ENCODE data around the gene USP21. TPM values are rescaled to one million over a fixed set of nuclear protein-coding genes. Genes with fewer than 3 reads are reported as not detected.
A peak's percentile ranks its signal among the peaks of the same experiment; 100 is the strongest.

The USP21 gene
- total and polyA plus RNA-seq, 7 experiments from 2014 or later = 15.2 to 66.0 (median 38.0) TPM

GRCh38 chr1:161162806-161163205, 3.5 kb downstream of the USP21 start:
- Mint-ChIP-seq H3K4me3 (peak overlapping the region in 3 of 10 donors; percentile 20 to 33 (median 32)), H3K27me3 (no peaks in the 10 kb centered on the region), H3K27ac (peak overlapping the region in 7 of 9 donors; percentile 13 to 99 (median 63)), H3K4me1 (peaks cover 47 to 92% (median 74%) of the 10 kb centered on the region in 7 donors), H3K36me3 (peaks cover 5 to 16% (median 13%) of the 10 kb centered on the region in 5 donors), H3K9me3 (no peaks in the 10 kb centered on the region)
- CTCF ChIA-PET = interaction anchor here (1.0 to 1.6 kb wide), 3 partner anchors 19 to 219 kb away, joined by 3 to 4 read pairs (median 3); partner anchors contain the start of gene NDUFS2
- no peak overlapping the region for H3K27ac ChIP-seq (ENCODE audit: low read depth, low read length)
- H3K4me3 ChIP-seq (ENCODE audit: low read length) = no peak overlapping the region
- no peak for ATAC-seq
- intact Hi-C loops (cut with micrococcal nuclease) = no loop called here
- H3K36me3 ChIP-seq (ENCODE audit: control insufficient read depth in 2 of 3, insufficient read depth in 3 of 3, low read length in 3 of 3) = peaks cover 0 to 54% (median 0%) of the 10 kb centered on the region in 3 experiments
- POLR2A ChIA-PET = interaction anchor here (1.6 to 2.6 kb wide), 2 partner anchors 14 to 40 kb away, joined by 7 to 9 read pairs; partner anchors contain the start of genes B4GALT3 and NDUFS2
- H3K4me1 ChIP-seq (ENCODE audit: control insufficient read depth in 2 of 2, insufficient read depth in 2 of 2, low read length in 2 of 2) = peaks cover 33 to 34% of the 10 kb centered on the region in 2 donors
- no peaks in the 10 kb centered on the region for H3K9me3 ChIP-seq (ENCODE audit: control insufficient read depth in 2 of 3, low read length in 3 of 3)
- no peaks in the 10 kb centered on the region for H3K27me3 ChIP-seq (ENCODE audit: control insufficient read depth in 2 of 2, insufficient read depth in 2 of 2, low read length in 2 of 2)
- no peak for DNase-seq

GRCh38 chr1:161163793-161164192, 4.5 kb downstream of the USP21 start:
- CTCF ChIA-PET = interaction anchor here (2.9 kb wide), 1 partner anchor 62 kb away, joined by 25 read pairs; the partner anchor contains the start of gene TOMM40L
- intact Hi-C loops (cut with micrococcal nuclease) = no loop called here
- no peak for ATAC-seq
- peaks cover 48 to 89% (median 75%) of the 10 kb centered on the region in 7 donors for H3K4me1 Mint-ChIP-seq
- no peak for DNase-seq
- Histone ChIP-seq H3K9me3 (ENCODE audit: control insufficient read depth in 2 of 3, low read length in 3 of 3) (no peaks in the 10 kb centered on the region), H3K4me1 (ENCODE audit: control insufficient read depth in 2 of 2, insufficient read depth in 2 of 2, low read length in 2 of 2) (peaks cover 32 to 33% of the 10 kb centered on the region in 2 donors), H3K27me3 (ENCODE audit: control insufficient read depth in 2 of 2, insufficient read depth in 2 of 2, low read length in 2 of 2) (no peaks in the 10 kb centered on the region), H3K4me3 (ENCODE audit: low read length) (no peak overlapping the region), H3K27ac (ENCODE audit: low read depth, low read length) (no peak overlapping the region), H3K36me3 (ENCODE audit: control insufficient read depth in 2 of 3, insufficient read depth in 3 of 3, low read length in 3 of 3) (peaks cover 0 to 46% (median 0%) of the 10 kb centered on the region in 3 experiments)
- H3K9me3 Mint-ChIP-seq = no peaks in the 10 kb centered on the region
- POLR2A ChIA-PET = interaction anchor here (1.3 to 6.5 kb wide), 5 partner anchors 17 to 62 kb away, joined by 3 to 81 read pairs (median 16); partner anchors contain the start of genes ADAMTS4, NDUFS2, NIT1 and PFDN2
- peak overlapping the region in 3 of 10 donors; percentile 12 to 38 (median 21) for H3K4me3 Mint-ChIP-seq
- H3K27me3 Mint-ChIP-seq = no peaks in the 10 kb centered on the region
- peak overlapping the region; percentile 54 to 99 (median 95) for H3K27ac Mint-ChIP-seq
- H3K36me3 Mint-ChIP-seq = peaks cover 5 to 18% (median 13%) of the 10 kb centered on the region in 5 donors

DNA sequence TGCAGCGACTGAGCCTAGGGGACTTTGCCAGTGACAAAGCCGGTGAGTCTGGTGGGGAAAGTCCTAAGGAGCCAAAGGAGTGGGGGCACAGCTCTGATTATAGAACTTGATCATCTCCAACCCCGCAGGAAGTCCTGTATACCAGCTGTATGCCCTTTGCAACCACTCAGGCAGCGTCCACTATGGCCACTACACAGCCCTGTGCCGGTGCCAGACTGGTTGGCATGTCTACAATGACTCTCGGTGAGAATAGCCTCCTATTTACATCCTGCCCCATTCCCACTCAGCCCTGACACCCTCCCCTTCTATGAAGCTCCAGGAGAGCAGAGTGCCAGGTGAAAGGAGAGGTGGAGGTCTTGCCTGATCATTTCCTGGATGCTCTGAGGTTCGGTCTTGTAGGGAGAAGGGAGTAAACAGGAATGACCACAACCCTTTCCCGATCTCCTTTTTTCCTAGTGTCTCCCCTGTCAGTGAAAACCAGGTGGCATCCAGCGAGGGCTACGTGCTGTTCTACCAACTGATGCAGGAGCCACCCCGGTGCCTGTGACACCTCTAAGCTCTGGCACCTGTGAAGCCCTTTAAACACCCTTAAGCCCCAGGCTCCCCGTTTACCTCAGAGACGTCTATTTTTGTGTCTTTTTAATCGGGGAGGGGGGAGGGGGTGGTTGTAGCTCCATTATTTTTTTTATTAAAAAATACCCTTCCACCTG, 5.8 kb downstream of the USP21 start:
- no peaks in the 10 kb centered on the region for H3K27me3 ChIP-seq (ENCODE audit: control insufficient read depth in 2 of 2, insufficient read depth in 2 of 2, low read length in 2 of 2)
- CTCF ChIA-PET = interaction anchor here (0.7 to 3.2 kb wide), 19 partner anchors 8 to 217 kb away, joined by 3 to 32 read pairs (median 5); partner anchors contain the start of genes ADAMTS4, APOA2, B4GALT3 and DEDD
- H3K27ac ChIP-seq (ENCODE audit: low read depth, low read length) = peak overlapping the region; percentile 86
- Mint-ChIP-seq H3K4me3 (peak overlapping the region; percentile 19 to 98 (median 77)), H3K9me3 (no peaks in the 10 kb centered on the region), H3K27me3 (no peaks in the 10 kb centered on the region), H3K36me3 (peaks cover 5 to 18% (median 13%) of the 10 kb centered on the region in 5 donors), H3K27ac (peak overlapping the region; percentile 93 to 99 (median 99)), H3K4me1 (peaks cover 44 to 82% (median 72%) of the 10 kb centered on the region in 7 donors)
- POLR2A ChIA-PET = interaction anchor here (0.7 to 6.5 kb wide), 23 partner anchors 9 to 562 kb away, joined by 3 to 81 read pairs (median 6); partner anchors contain the start of genes ADAMTS4, B4GALT3, CD48 and NDUFS2
- peak overlapping the region; percentile 93 for H3K4me3 ChIP-seq (ENCODE audit: low read length)
- peaks cover 24 to 27% of the 10 kb centered on the region in 2 donors for H3K4me1 ChIP-seq (ENCODE audit: control insufficient read depth in 2 of 2, insufficient read depth in 2 of 2, low read length in 2 of 2)
- ATAC-seq = no peak
- DNase-seq = no peak
- peaks cover 0 to 52% (median 10%) of the 10 kb centered on the region in 3 experiments for H3K36me3 ChIP-seq (ENCODE audit: control insufficient read depth in 2 of 3, insufficient read depth in 3 of 3, low read length in 3 of 3)
- intact Hi-C loops (cut with micrococcal nuclease) = loop anchor here in 1 of 2 donors (5.0 kb wide), 1 partner anchor 222 kb away; no protein-coding TSS in a partner anchor
- no peaks in the 10 kb centered on the region for H3K9me3 ChIP-seq (ENCODE audit: control insufficient read depth in 2 of 3, low read length in 3 of 3)

DNA sequence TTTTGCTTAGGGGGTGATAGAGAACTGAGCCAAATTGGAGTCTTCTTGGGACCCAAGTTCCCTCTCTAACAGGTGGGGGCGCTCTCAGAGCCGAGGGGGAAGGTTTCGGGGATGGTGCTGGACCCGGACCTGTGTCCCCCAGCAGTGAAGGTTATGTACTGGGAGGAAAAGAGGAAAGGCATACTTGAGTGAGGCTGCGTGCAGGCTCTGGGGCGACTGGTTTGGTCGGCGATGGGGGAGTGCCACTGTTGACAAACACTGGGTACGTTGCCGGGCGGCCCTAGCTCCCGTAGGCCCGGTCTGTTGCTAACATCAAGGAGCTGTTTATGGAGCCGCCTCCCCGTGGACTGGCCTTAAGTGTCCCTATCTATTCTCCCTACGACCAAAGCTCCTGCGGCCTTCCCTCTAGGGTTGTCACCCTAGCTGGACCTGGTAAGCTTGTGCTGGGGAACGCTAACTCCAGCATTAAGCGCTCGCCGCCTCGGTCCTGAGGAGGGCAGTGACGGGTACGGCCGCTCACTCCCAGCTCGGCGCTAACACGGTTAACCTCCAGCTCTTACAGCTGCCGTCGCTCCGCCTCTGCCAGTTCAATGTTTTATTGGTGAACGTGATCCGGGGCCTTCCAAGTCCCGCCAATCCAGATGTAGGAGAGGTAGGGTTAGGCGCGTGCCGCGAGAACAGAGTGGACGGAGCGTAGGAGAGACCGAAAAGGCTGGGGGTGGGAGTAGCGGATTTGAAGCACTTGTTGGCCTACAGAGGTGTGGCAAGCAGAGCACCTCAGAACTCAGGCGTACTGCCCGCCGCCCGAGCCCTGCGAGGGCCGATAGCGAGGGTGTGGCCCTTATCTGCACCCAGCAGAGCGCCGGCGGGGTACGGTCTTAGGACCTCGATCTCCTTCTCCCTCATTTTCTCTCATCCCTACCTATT, 6.7 kb downstream of the USP21 start, which contains the start of gene PPOX:
Gene PPOX, plus strand, starts transcription at position 685 of the 927 bp plus-strand sequence. CDS start 422 bp downstream, outside the sequence.
- Histone ChIP-seq H3K9me3 (ENCODE audit: control insufficient read depth in 2 of 3, low read length in 3 of 3) (no peaks in the 10 kb centered on the region), H3K36me3 (ENCODE audit: control insufficient read depth in 2 of 3, insufficient read depth in 3 of 3, low read length in 3 of 3) (peaks cover 0 to 58% (median 12%) of the 10 kb centered on the region in 3 experiments), H3K27ac (ENCODE audit: low read depth, low read length) (peak within 1 kb of the TSS; percentile 86), H3K4me1 (ENCODE audit: control insufficient read depth in 2 of 2, insufficient read depth in 2 of 2, low read length in 2 of 2) (peaks cover 14 to 17% of the 10 kb centered on the region in 2 donors), H3K27me3 (ENCODE audit: control insufficient read depth in 2 of 2, insufficient read depth in 2 of 2, low read length in 2 of 2) (no peaks in the 10 kb centered on the region), H3K4me3 (ENCODE audit: low read length) (peak within 1 kb of the TSS; percentile 93)
- H3K4me3 Mint-ChIP-seq = peak within 1 kb of the TSS; percentile 86 to 98 (median 94)
- no peaks in the 10 kb centered on the region for H3K27me3 Mint-ChIP-seq
- H3K4me1 Mint-ChIP-seq = peaks cover 38 to 77% (median 66%) of the 10 kb centered on the region in 7 donors
- H3K27ac Mint-ChIP-seq = peak within 1 kb of the TSS; percentile 93 to 99 (median 99)
- no peaks in the 10 kb centered on the region for H3K9me3 Mint-ChIP-seq
- intact Hi-C loops (cut with micrococcal nuclease) = loop anchor here (1.0 to 5.0 kb wide), 14 partner anchors 11 to 221 kb away; partner anchors contain the start of genes B4GALT3 (in 2 of the 2), DEDD (in 2 of the 2), NDUFS2 (in 2 of the 2) and UFC1 (in 2 of the 2)
- peak; percentile 94 for ATAC-seq
- CTCF ChIA-PET = interaction anchor here (0.6 to 3.2 kb wide), 29 partner anchors 9 to 223 kb away, joined by 3 to 32 read pairs (median 4); partner anchors contain the start of genes ADAMTS4, APOA2, B4GALT3 and DEDD
- DNase-seq = peak; percentile 78 to 95 (median 93)
- H3K36me3 Mint-ChIP-seq = peaks cover 5 to 20% (median 15%) of the 10 kb centered on the region in 5 donors
- POLR2A ChIA-PET = interaction anchor here (0.5 to 6.5 kb wide), 25 partner anchors 10 to 561 kb away, joined by 3 to 81 read pairs (median 6); partner anchors contain the start of genes ADAMTS4, APOA2, B4GALT3 and CD48

- intact Hi-C loops (cut with micrococcal nuclease) = loop anchor here (1.0 to 5.0 kb wide), 14 partner anchors 10 to 220 kb away; partner anchors contain the start of genes B4GALT3 (in 2 of the 2), DEDD (in 2 of the 2), NDUFS2 (in 2 of the 2) and UFC1 (in 2 of the 2)
- ChIA-PET CTCF (interaction anchor here (0.7 to 3.2 kb wide), 17 partner anchors 9 to 213 kb away, joined by 3 to 32 read pairs (median 4); partner anchors contain the start of genes ADAMTS4, APOA2, B4GALT3 and NDUFS2), POLR2A (interaction anchor here (0.5 to 6.5 kb wide), 19 partner anchors 9 to 560 kb away, joined by 3 to 81 read pairs (median 6); partner anchors contain the start of genes ARHGAP30, B4GALT3, NDUFS2 and SDHC)
- Mint-ChIP-seq H3K36me3 (peaks cover 5 to 24% (median 14%) of the 10 kb centered on the region in 5 donors), H3K4me1 (peaks cover 33 to 69% (median 58%) of the 10 kb centered on the region in 7 donors), H3K9me3 (no peaks in the 10 kb centered on the region), H3K27ac (peak overlapping the region; percentile 93 to 99 (median 99)), H3K4me3 (peak overlapping the region; percentile 86 to 98 (median 94)), H3K27me3 (no peaks in the 10 kb centered on the region)
- H3K9me3 ChIP-seq (ENCODE audit: control insufficient read depth in 2 of 3, low read length in 3 of 3) = no peaks in the 10 kb centered on the region
- H3K27me3 ChIP-seq (ENCODE audit: control insufficient read depth in 2 of 2, insufficient read depth in 2 of 2, low read length in 2 of 2) = no peaks in the 10 kb centered on the region
- peak overlapping the region; percentile 93 for H3K4me3 ChIP-seq (ENCODE audit: low read length)
- DNase-seq (peak in 1 of 9 donors; percentile 34), ATAC-seq (no peak)
- H3K36me3 ChIP-seq (ENCODE audit: control insufficient read depth in 2 of 3, insufficient read depth in 3 of 3, low read length in 3 of 3) = peaks cover 0 to 58% (median 21%) of the 10 kb centered on the region in 3 experiments
- peak overlapping the region; percentile 86 for H3K27ac ChIP-seq (ENCODE audit: low read depth, low read length)
- peaks cover 10 to 13% of the 10 kb centered on the region in 2 donors for H3K4me1 ChIP-seq (ENCODE audit: control insufficient read depth in 2 of 2, insufficient read depth in 2 of 2, low read length in 2 of 2)
Observed at GRCh38 chr1:161166669-161167548, 7.6 kb downstream of the USP21 start.
